Trophoblast cell (in vitro differentiated cells and primary cell): ENCODE data around the gene SEMA3B.
A peak's percentile ranks its signal among the peaks of the same experiment; 100 is the strongest.

Experiments used
- DNase-seq, 2 donors: peaks; one replicate each; pipeline ENCODE4 v3.0.0-alpha.2; 2016
- H2AFZ ChIP-seq: 2 replicates; pipeline ENCODE4 v1.6.1; 2013; ENCODE audit warnings: low read length, moderate library complexity, mild to moderate bottlenecking; ENCODE audit not compliant: insufficient read depth, poor library complexity
- H2AK5ac ChIP-seq: 2 replicates; pipeline ENCODE4 v1.6.1; 2013; ENCODE audit warnings: mild to moderate bottlenecking, low read length
- H2BK120ac ChIP-seq: 2 replicates; pipeline ENCODE4 v1.6.1; 2013; ENCODE audit warnings: low read length, mild to moderate bottlenecking, moderate library complexity; ENCODE audit not compliant: insufficient read depth, poor library complexity
- H2BK12ac ChIP-seq: 2 replicates; pipeline ENCODE4 v1.6.1; 2013; ENCODE audit warnings: mild to moderate bottlenecking, low read length, moderate library complexity
- H2BK5ac ChIP-seq: 2 replicates; pipeline ENCODE4 v1.6.1; 2013; ENCODE audit warnings: low read length, low read depth, moderate library complexity, mild to moderate bottlenecking; ENCODE audit not compliant: poor library complexity
- H3K14ac ChIP-seq: 2 replicates; pipeline ENCODE4 v1.6.1; 2013; ENCODE audit warnings: mild to moderate bottlenecking, low read length
- H3K18ac ChIP-seq: 2 replicates; pipeline ENCODE4 v1.6.1; 2013; ENCODE audit warnings: mild to moderate bottlenecking, low read length
- H3K23ac ChIP-seq: 2 replicates; pipeline ENCODE4 v1.6.1; 2013; ENCODE audit warnings: low read length
- H3K27ac ChIP-seq: 2 replicates; pipeline ENCODE4 v1.5.1; 2013; ENCODE audit warnings: low read depth, mild to moderate bottlenecking, inconsistent platforms, low read length, moderate library complexity
- H3K27me3 ChIP-seq: 2 replicates; pipeline ENCODE4 v1.6.1; 2013; ENCODE audit warnings: inconsistent platforms, mild to moderate bottlenecking, low read length, moderate library complexity; ENCODE audit not compliant: insufficient read depth
- H3K36me3 ChIP-seq, 2 experiments: 1 replicate in 1 of 2; 2 replicates in 1 of 2; pipeline ENCODE4 v1.6.1; 2013; ENCODE audit warnings: low read length in 2 of 2, mild to moderate bottlenecking in 2 of 2, moderate library complexity in 1 of 2; ENCODE audit not compliant: insufficient read depth in 2 of 2, control insufficient read depth in 1 of 2
- H3K4ac ChIP-seq: 2 replicates; pipeline ENCODE4 v1.6.1; 2013; ENCODE audit warnings: low read depth, mild to moderate bottlenecking, low read length, moderate library complexity
- H3K4me1 ChIP-seq, 2 experiments: 1 replicate in 1 of 2; 2 replicates in 1 of 2; pipeline ENCODE4 v1.6.1; 2013; ENCODE audit warnings: low read length in 2 of 2, mild to moderate bottlenecking in 2 of 2, moderate library complexity in 1 of 2; ENCODE audit not compliant: insufficient read depth in 2 of 2, control insufficient read depth in 1 of 2
- H3K4me2 ChIP-seq: 2 replicates; pipeline ENCODE4 v1.6.1; 2013; ENCODE audit warnings: inconsistent platforms, mild to moderate bottlenecking, low read length, moderate library complexity
- H3K4me3 ChIP-seq: 2 replicates; pipeline ENCODE4 v1.5.1; 2013; ENCODE audit warnings: mild to moderate bottlenecking, low read depth, low read length, inconsistent platforms
- H3K79me1 ChIP-seq: one replicate; pipeline ENCODE4 v1.6.1; 2013; ENCODE audit warnings: low read length
- H3K79me2 ChIP-seq: 2 replicates; pipeline ENCODE4 v1.6.1; 2013; ENCODE audit warnings: low read length, mild to moderate bottlenecking; ENCODE audit not compliant: control insufficient read depth, insufficient read depth, poor library complexity
- H3K9ac ChIP-seq: 2 replicates; pipeline ENCODE4 v1.6.1; 2013; ENCODE audit warnings: mild to moderate bottlenecking, low read length
- H3K9me3 ChIP-seq: 2 replicates; pipeline ENCODE4 v1.6.1; 2013; ENCODE audit warnings: low read depth, mild to moderate bottlenecking, control low read depth, inconsistent platforms, low read length; ENCODE audit not compliant: insufficient read depth
- H4K12ac ChIP-seq: 2 replicates; pipeline ENCODE4 v1.6.1; 2013; ENCODE audit warnings: low read depth, mild to moderate bottlenecking, low read length, moderate library complexity
- H4K8ac ChIP-seq: 2 replicates; pipeline ENCODE4 v1.6.1; 2013; ENCODE audit warnings: low read depth, mild to moderate bottlenecking, low read length, moderate library complexity
- H4K91ac ChIP-seq: one replicate; pipeline ENCODE4 v1.6.1; 2013; ENCODE audit warnings: low read depth, mild to moderate bottlenecking, low read length, moderate library complexity
- WGBS: extraction: QIAGEN DNeasy Blood & Tissue Kit; methylation state at CpG from one replicate; pipeline ENCODE4 v1.1.7; 2013; ENCODE audit warnings: missing lambda C conversion rate; ENCODE audit not compliant: insufficient read length, insufficient coverage; ENCODE audit errors: extremely low coverage; 5-methylcytosine and 5-hydroxymethylcytosine counted together

Gene SEMA3B

GRCh38 chr3:50249457-50249856 is 19.5 kb upstream of the SEMA3B start:
- Histone ChIP-seq H3K23ac (no peak overlapping the region), H2BK12ac (no peak overlapping the region), H3K14ac (no peak overlapping the region), H4K91ac (no peak overlapping the region), H3K27me3 (no peaks in the 10 kb centered on the region), H4K8ac (no peak overlapping the region), H3K4me2 (no peak overlapping the region), H3K4me3 (no peak overlapping the region), H2BK5ac (no peak overlapping the region), H2AK5ac (no peak overlapping the region), H3K4me1 (peaks cover 16 to 32% of the 10 kb centered on the region in 2 experiments), H2AFZ (no peak overlapping the region), H3K79me2 (peaks cover 9% of the 10 kb centered on the region), H3K36me3 (peaks cover 29 to 52% of the 10 kb centered on the region in 2 experiments), H3K9me3 (no peaks in the 10 kb centered on the region), H2BK120ac (no peak overlapping the region), H4K12ac (no peak overlapping the region), H3K79me1 (peaks cover 13% of the 10 kb centered on the region), H3K18ac (peak overlapping the region; percentile 16), H3K27ac (no peak overlapping the region), H3K9ac (peak overlapping the region; percentile 18), H3K4ac (no peak overlapping the region)
- no CpG with 5 or more reads among the region's 5 CpGs for WGBS
- no peak for DNase-seq

DNA sequence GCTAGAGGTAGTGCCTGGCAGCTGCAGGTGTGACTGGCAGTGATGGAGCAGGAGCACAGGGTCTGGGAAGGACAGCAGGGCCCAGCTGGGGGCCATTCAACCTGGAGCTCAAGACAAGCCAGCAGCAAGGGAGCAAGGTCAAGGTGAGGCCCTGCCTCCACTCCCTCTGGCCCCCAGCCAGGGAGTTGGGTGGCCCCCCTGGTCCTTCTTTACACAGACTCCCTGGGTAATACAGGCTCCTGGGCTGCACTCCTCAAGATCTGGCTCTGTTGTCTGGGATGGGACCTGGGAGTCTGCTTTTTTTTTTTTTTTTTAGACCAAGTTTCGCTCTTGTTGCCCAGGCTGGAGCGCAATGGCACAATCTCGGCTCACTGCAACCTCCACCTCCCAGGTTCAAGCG is 18.4 kb upstream of the SEMA3B start:
- no peak for DNase-seq
- H3K4ac ChIP-seq, result no peak overlapping the region
- H3K27me3 ChIP-seq, result no peaks in the 10 kb centered on the region
- no CpG with 5 or more reads among the region's 4 CpGs for WGBS
- peaks cover 9% of the 10 kb centered on the region for H3K79me2 ChIP-seq
- H4K8ac ChIP-seq, result no peak overlapping the region
- H3K14ac ChIP-seq, result no peak overlapping the region
- no peak overlapping the region for H2BK120ac ChIP-seq
- H3K4me1 ChIP-seq, result peaks cover 9 to 25% of the 10 kb centered on the region in 2 experiments
- H3K18ac ChIP-seq, result no peak overlapping the region
- H3K36me3 ChIP-seq, result peaks cover 37 to 59% of the 10 kb centered on the region in 2 experiments
- no peak overlapping the region for H2AK5ac ChIP-seq
- no peak overlapping the region for H3K23ac ChIP-seq
- H3K4me3 ChIP-seq, result no peak overlapping the region
- H4K12ac ChIP-seq, result no peak overlapping the region
- no peak overlapping the region for H2BK12ac ChIP-seq
- no peak overlapping the region for H2BK5ac ChIP-seq
- no peak overlapping the region for H4K91ac ChIP-seq
- no peak overlapping the region for H2AFZ ChIP-seq
- H3K79me1 ChIP-seq, result peaks cover 12% of the 10 kb centered on the region
- no peaks in the 10 kb centered on the region for H3K9me3 ChIP-seq
- H3K27ac ChIP-seq, result no peak overlapping the region
- no peak overlapping the region for H3K4me2 ChIP-seq
- no peak overlapping the region for H3K9ac ChIP-seq

GRCh38 chr3:50251220-50251619 is 17.7 kb upstream of the SEMA3B start:
- no peak overlapping the region for H3K23ac ChIP-seq
- no peak overlapping the region for H2BK12ac ChIP-seq
- H3K36me3 ChIP-seq, result peaks cover 41 to 63% of the 10 kb centered on the region in 2 experiments
- H3K4me1 ChIP-seq, result peaks cover 5 to 19% of the 10 kb centered on the region in 2 experiments
- H2AK5ac ChIP-seq, result no peak overlapping the region
- H2BK120ac ChIP-seq, result no peak overlapping the region
- no peak overlapping the region for H3K9ac ChIP-seq
- no peak overlapping the region for H2BK5ac ChIP-seq
- no peaks in the 10 kb centered on the region for H3K27me3 ChIP-seq
- H3K4ac ChIP-seq, result no peak overlapping the region
- H3K27ac ChIP-seq, result no peak overlapping the region
- H3K4me3 ChIP-seq, result no peak overlapping the region
- H3K18ac ChIP-seq, result no peak overlapping the region
- H3K14ac ChIP-seq, result no peak overlapping the region
- H4K12ac ChIP-seq, result no peak overlapping the region
- H4K91ac ChIP-seq, result no peak overlapping the region
- no peak overlapping the region for H3K4me2 ChIP-seq
- DNase-seq, result peak; percentile 89 to 90
- no CpG with 5 or more reads among the region's 8 CpGs for WGBS
- H3K79me2 ChIP-seq, result peaks cover 6% of the 10 kb centered on the region
- H3K9me3 ChIP-seq, result no peaks in the 10 kb centered on the region
- H3K79me1 ChIP-seq, result peaks cover 6% of the 10 kb centered on the region
- H2AFZ ChIP-seq, result no peak overlapping the region
- H4K8ac ChIP-seq, result no peak overlapping the region

DNA sequence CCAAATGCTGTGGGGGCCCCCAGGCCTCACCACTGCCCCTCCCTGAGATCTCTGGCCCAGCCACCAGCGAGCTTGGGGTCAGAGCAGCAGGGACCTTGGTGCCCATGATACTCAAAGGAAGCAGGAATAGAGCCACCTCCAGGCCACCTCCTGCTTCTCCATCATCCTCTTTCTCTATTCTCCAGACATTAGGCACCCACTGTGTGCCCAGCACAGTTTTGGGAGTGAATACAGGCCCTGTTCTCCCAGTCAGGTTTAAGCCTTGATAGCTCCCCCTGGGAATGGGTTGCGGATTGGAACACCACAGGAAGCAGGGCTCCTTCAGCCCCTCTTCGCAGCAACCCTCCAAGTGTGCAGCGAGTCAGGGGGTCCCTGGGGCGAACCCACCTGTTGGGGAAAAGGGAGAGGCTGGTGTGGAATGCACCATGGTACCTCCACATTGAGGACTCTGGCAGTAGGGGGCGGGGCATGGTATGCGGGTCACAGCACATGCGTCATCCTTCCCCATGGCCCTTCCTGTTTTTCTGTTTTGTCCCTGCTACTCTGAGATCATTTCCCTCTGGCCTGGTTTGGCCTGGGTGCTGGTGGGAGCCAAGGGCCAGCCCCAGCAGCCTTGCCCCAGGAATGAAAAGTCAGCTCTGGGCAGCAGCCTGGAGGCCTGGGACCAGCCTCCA is 14.2 kb upstream of the SEMA3B start:
- H3K27ac ChIP-seq, result no peak overlapping the region
- no peak overlapping the region for H4K8ac ChIP-seq
- peaks cover 4% of the 10 kb centered on the region for H3K79me1 ChIP-seq
- no peak overlapping the region for H2BK12ac ChIP-seq
- H2AK5ac ChIP-seq, result no peak overlapping the region
- WGBS, result no CpG with 5 or more reads among the region's 8 CpGs
- peaks cover 65 to 77% of the 10 kb centered on the region in 2 experiments for H3K36me3 ChIP-seq
- no peak overlapping the region for H3K18ac ChIP-seq
- no peaks in the 10 kb centered on the region for H3K9me3 ChIP-seq
- H3K4me3 ChIP-seq, result no peak overlapping the region
- peaks cover 2 to 8% of the 10 kb centered on the region in 2 experiments for H3K4me1 ChIP-seq
- no peak overlapping the region for H3K14ac ChIP-seq
- peak in 1 of 2 donors; percentile 18 for DNase-seq
- no peak overlapping the region for H4K12ac ChIP-seq
- H3K4me2 ChIP-seq, result no peak overlapping the region
- H3K27me3 ChIP-seq, result no peaks in the 10 kb centered on the region
- no peak overlapping the region for H3K4ac ChIP-seq
- H3K9ac ChIP-seq, result no peak overlapping the region
- no peak overlapping the region for H3K23ac ChIP-seq
- H3K79me2 ChIP-seq, result peaks cover 2% of the 10 kb centered on the region
- no peak overlapping the region for H2BK5ac ChIP-seq
- no peak overlapping the region for H2BK120ac ChIP-seq
- H4K91ac ChIP-seq, result no peak overlapping the region
- H2AFZ ChIP-seq, result no peak overlapping the region
